Esophagus (tissue), 2 donors: ENCODE data around the gene VPS26C. TPM values are rescaled to one million over a fixed set of nuclear protein-coding genes. Genes with fewer than 3 reads are reported as not detected.

ENCODE experiments used
- H3K27ac ChIP-seq, 2 donors: one replicate each; pipeline ENCODE4 v1.5.1; 2013; ENCODE audit warnings: low read depth in 2 of 2, mild to moderate bottlenecking in 2 of 2, inconsistent platforms in 1 of 2, low read length in 1 of 2, moderate library complexity in 1 of 2
- H3K27me3 ChIP-seq, 2 donors: one replicate each; pipeline ENCODE4 v1.6.1; 2013; ENCODE audit warnings: low read length in 2 of 2, control low read depth in 1 of 2, mild to moderate bottlenecking in 1 of 2; ENCODE audit not compliant: insufficient read depth in 2 of 2, control insufficient read depth in 1 of 2
- H3K36me3 ChIP-seq, 2 donors: one replicate each; pipeline ENCODE4 v1.6.1; 2013; ENCODE audit warnings: low read length in 1 of 2; ENCODE audit not compliant: control insufficient read depth in 2 of 2, insufficient read depth in 2 of 2
- H3K4me1 ChIP-seq, 2 donors: one replicate each; pipeline ENCODE4 v1.6.1; 2013; ENCODE audit warnings: low read length in 1 of 2; ENCODE audit not compliant: control insufficient read depth in 2 of 2, insufficient read depth in 2 of 2
- H3K4me3 ChIP-seq, 2 donors: one replicate each; pipeline ENCODE4 v1.5.1; 2013; ENCODE audit warnings: low read length in 2 of 2, mild to moderate bottlenecking in 2 of 2, low read depth in 1 of 2, moderate library complexity in 1 of 2
- H3K9me3 ChIP-seq, 2 donors: one replicate each; pipeline ENCODE4 v1.6.1; 2013; ENCODE audit warnings: mild to moderate bottlenecking in 2 of 2, low read depth in 1 of 2, low read length in 1 of 2, moderate library complexity in 1 of 2; ENCODE audit not compliant: control insufficient read depth in 2 of 2, insufficient read depth in 1 of 2
- WGBS, 2 donors: extraction: QIAGEN DNeasy Blood & Tissue Kit; methylation state at CpG; one replicate each; pipeline ENCODE4 v1.1.7; 2013; 5-methylcytosine and 5-hydroxymethylcytosine counted together
- polyA plus RNA-seq, 2 donors: library from polyadenylated mRNA; stranded (reverse); fragments of 200-250 nt; gene quantifications; one replicate each; pipeline ENCODE4 v1.2.3, GENCODE V29; 2013
- donor health status: healthy with polysubstance abuse.
- donor health status: Bipolar disorder and iron deficiency.

The VPS26C gene
- polyA plus RNA-seq, 2 donors, result 12.4 to 18.0 TPM

- 70 to 76% methylated on average over 11 of the region's 11 CpGs for WGBS, 2 donors
- Histone ChIP-seq H3K27ac (no peak overlapping the region), H3K36me3 (peaks cover 10 to 31% of the 10 kb centered on the region in 2 donors)
Observed at GRCh38 chr21:37199057-37199924, 67.8 kb downstream of the VPS26C start.

GRCh38 chr21:37197746-37198145 is 69.4 kb downstream of the VPS26C start:
- Histone ChIP-seq H3K27me3 (no peaks in the 10 kb centered on the region), H3K27ac (no peak overlapping the region), H3K4me1 (no peaks in the 10 kb centered on the region), H3K9me3 (peaks cover 0 to 3% of the 10 kb centered on the region in 2 donors), H3K36me3 (peaks cover 14 to 29% of the 10 kb centered on the region in 2 donors), H3K4me3 (no peak overlapping the region)
- 94 to 98% methylated on average over 4 of the region's 4 CpGs for WGBS, 2 donors

More at GRCh38 chr21:37199057-37199924, 67.8 kb downstream of the VPS26C start:
- H3K4me1 ChIP-seq, result no peaks in the 10 kb centered on the region
- H3K9me3 ChIP-seq, result peaks cover 0 to 3% of the 10 kb centered on the region in 2 donors
- H3K4me3 ChIP-seq, result no peak overlapping the region
- H3K27me3 ChIP-seq, result no peaks in the 10 kb centered on the region

GRCh38 chr21:37196847-37197246 is 70.3 kb downstream of the VPS26C start:
- H3K4me3 ChIP-seq, result no peak overlapping the region
- no peaks in the 10 kb centered on the region for H3K27me3 ChIP-seq
- H3K27ac ChIP-seq, result no peak overlapping the region
- H3K4me1 ChIP-seq, result no peaks in the 10 kb centered on the region
- H3K9me3 ChIP-seq, result peaks cover 0 to 3% of the 10 kb centered on the region in 2 donors
- peaks cover 14 to 24% of the 10 kb centered on the region in 2 donors for H3K36me3 ChIP-seq
- WGBS, 2 donors, result 83 to 93% methylated on average over 8 of the region's 8 CpGs

- Histone ChIP-seq H3K9me3 (peaks cover 0 to 3% of the 10 kb centered on the region in 2 donors), H3K36me3 (peaks cover 7 to 22% of the 10 kb centered on the region in 2 donors), H3K27ac (no peak overlapping the region), H3K4me1 (no peaks in the 10 kb centered on the region), H3K27me3 (no peaks in the 10 kb centered on the region), H3K4me3 (no peak overlapping the region)
- WGBS, 2 donors, result 73 to 91% methylated on average over 15 of the region's 15 CpGs
Observed at GRCh38 chr21:37195610-37196009, 71.5 kb downstream of the VPS26C start.

- Histone ChIP-seq H3K4me3 (no peak overlapping the region), H3K9me3 (peaks cover 0 to 3% of the 10 kb centered on the region in 2 donors), H3K27ac (no peak overlapping the region), H3K4me1 (no peaks in the 10 kb centered on the region), H3K27me3 (no peaks in the 10 kb centered on the region), H3K36me3 (peaks cover 7 to 18% of the 10 kb centered on the region in 2 donors)
- WGBS, 2 donors, result 70 to 90% methylated on average over 3 of the region's 3 CpGs
Observed at GRCh38 chr21:37195059-37195458, 72.1 kb downstream of the VPS26C start.

GRCh38 chr21:37193676-37194075 is 73.5 kb downstream of the VPS26C start:
- no peaks in the 10 kb centered on the region for H3K27me3 ChIP-seq
- H3K36me3 ChIP-seq, result peaks cover 7 to 12% of the 10 kb centered on the region in 2 donors
- WGBS, 2 donors, result 88 to 94% methylated on average over 6 of the region's 6 CpGs
- no peak overlapping the region for H3K27ac ChIP-seq
- no peaks in the 10 kb centered on the region for H3K4me1 ChIP-seq
- no peak overlapping the region for H3K4me3 ChIP-seq
- H3K9me3 ChIP-seq, result peaks cover 0 to 3% of the 10 kb centered on the region in 2 donors

- WGBS, 2 donors, result 71 to 72% methylated on average over 4 of the region's 4 CpGs
- H3K36me3 ChIP-seq, result peaks cover 7 to 10% of the 10 kb centered on the region in 2 donors
- peaks cover 0 to 3% of the 10 kb centered on the region in 2 donors for H3K9me3 ChIP-seq
- H3K4me1 ChIP-seq, result no peaks in the 10 kb centered on the region
- no peak overlapping the region for H3K27ac ChIP-seq
- no peaks in the 10 kb centered on the region for H3K27me3 ChIP-seq
- H3K4me3 ChIP-seq, result no peak overlapping the region
Observed at GRCh38 chr21:37193006-37193405, 74.1 kb downstream of the VPS26C start.

GRCh38 chr21:37192019-37192418 is 75.1 kb downstream of the VPS26C start:
- Histone ChIP-seq H3K27ac (no peak overlapping the region), H3K27me3 (no peaks in the 10 kb centered on the region), H3K4me1 (no peaks in the 10 kb centered on the region), H3K9me3 (peaks cover 0 to 3% of the 10 kb centered on the region in 2 donors), H3K4me3 (no peak overlapping the region), H3K36me3 (peaks cover 7 to 13% of the 10 kb centered on the region in 2 donors)
- WGBS, 2 donors, result 71 to 76% methylated on average over 2 of the region's 2 CpGs

- no peaks in the 10 kb centered on the region for H3K4me1 ChIP-seq
- no peaks in the 10 kb centered on the region for H3K9me3 ChIP-seq
- no peak overlapping the region for H3K4me3 ChIP-seq
- H3K27me3 ChIP-seq, result no peaks in the 10 kb centered on the region
- 97 to 98% methylated on average over 1 of the region's 1 CpG for WGBS, 2 donors
- H3K36me3 ChIP-seq, result peaks cover 3 to 4% of the 10 kb centered on the region in 2 donors
- H3K27ac ChIP-seq, result no peak overlapping the region
Observed at GRCh38 chr21:37188825-37189224, 78.3 kb downstream of the VPS26C start.
